Gastrocnemius medialis (tissue), 4 donors: ENCODE data around the gene BAZ2B. TPM values are rescaled to one million over a fixed set of nuclear protein-coding genes. Genes with fewer than 3 reads are reported as not detected.

ENCODE experiments used
- ATAC-seq, 2 donors: fragments of 150-250 bp; one replicate each; pipeline ENCODE4 v1.9.1; 2016
- DNase-seq, 2 donors: peaks; one replicate each; pipeline ENCODE4 v3.0.0-alpha.2; 2019
- H3K27ac ChIP-seq, 4 donors: fragments of 200-600 bp; sonication (generic); 1 replicate in 1 of 4; 2 replicates in 3 of 4; pipeline ENCODE4 v1.5.1; 2016 to 2018; ENCODE audit warnings: mild to moderate bottlenecking in 2 of 4, moderate library complexity in 1 of 4
- H3K27me3 ChIP-seq, 3 donors: fragments of 200-600 bp; sonication (generic) in 2 of 3; 1 replicate in 1 of 3; 2 replicates in 2 of 3; pipeline versions ENCODE4 v1.5.1 to v1.6.0; 2016 to 2019; ENCODE audit warnings: mild to moderate bottlenecking in 1 of 3, moderate library complexity in 1 of 3
- H3K36me3 ChIP-seq, 2 donors: fragments of 200-600 bp; sonication (generic) in 1 of 2; one replicate each; pipeline ENCODE4 v1.5.1; 2017 to 2018
- H3K4me1 ChIP-seq, 2 donors: fragments of 200-600 bp; sonication (generic) in 1 of 2; one replicate each; pipeline ENCODE4 v1.5.1; 2016 to 2017; ENCODE audit warnings: mild to moderate bottlenecking in 2 of 2
- H3K4me3 ChIP-seq, 4 donors: fragments of 200-600 bp; sonication (generic) in 3 of 4; 1 replicate in 1 of 4; 2 replicates in 3 of 4; pipeline ENCODE4 v1.5.1; 2016 to 2019; ENCODE audit warnings: mild to moderate bottlenecking in 2 of 4
- H3K9me3 ChIP-seq, 3 donors: fragments of 200-600 bp; sonication (generic) in 2 of 3; 1 replicate in 1 of 3; 2 replicates in 2 of 3; pipeline ENCODE4 v1.5.1; 2016 to 2019
- CTCF ChIP-seq, 5 experiments: fragments of 450-650 bp in 3 of 5; fragments of 200-600 bp in 2 of 5; sonication (generic) in 2 of 5; IDR thresholded peaks in 4 of 5; conservative IDR thresholded peaks in 1 of 5; 1 replicate in 4 of 5; 2 replicates in 1 of 5; pipeline ENCODE4 v1.5.1; 2016 to 2019; ENCODE audit warnings: antibody characterized with exemption in 5 of 5, mild to moderate bottlenecking in 3 of 5, moderate library complexity in 3 of 5
- POLR2A ChIP-seq, 2 donors: fragments of 450-650 bp; IDR thresholded peaks; one replicate each; pipeline ENCODE4 v1.6.1; 2017; ENCODE audit warnings: antibody characterized with exemption in 2 of 2, mild to moderate bottlenecking in 2 of 2, moderate library complexity in 2 of 2
- in situ Hi-C, 4 donors: fragments of 200-750 bp; cut with MboI; loops; one replicate each; pipeline versions ENCODE4 v1.15.0 to v1.8.0; 2017; ENCODE audit warnings: low sequenced_read_pairs in 4 of 4
- intact Hi-C: fragments of 100-400 bp; cut with DNase I; formaldehyde crosslinking; loops from one replicate; pipeline ENCODE4 v1.15.1; 2023; ENCODE audit warnings: low total_unique reads
- total RNA-seq, 4 donors: library from RNA; depleted of rRNA; stranded (reverse); fragments of >200 nt; gene quantifications; one replicate each; pipeline versions ENCODE4 v1.1.0 to v1.2.3, GENCODE V29; 2016

Gene BAZ2B
- total RNA-seq, 4 donors from 2014 or later: 27.6 to 57.2 (median 52.3) TPM

DNA sequence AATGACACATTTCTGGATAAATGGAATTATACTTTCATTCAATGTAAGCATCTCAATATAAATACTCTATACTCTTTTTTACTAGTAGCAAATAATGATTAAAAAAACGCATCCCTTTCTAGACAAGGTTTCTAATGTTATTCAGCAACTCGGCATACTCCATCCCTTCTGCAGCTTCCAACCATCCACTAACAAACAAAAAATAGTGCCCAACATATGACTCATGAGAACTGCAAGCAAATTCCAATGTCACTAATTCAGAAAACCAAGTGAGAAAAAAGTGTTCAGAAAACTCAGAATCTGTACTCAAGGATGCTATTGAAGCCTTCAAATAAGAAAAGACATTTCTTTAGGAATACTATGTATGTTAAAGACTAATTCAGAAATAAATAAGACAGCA is 140.0 kb downstream of the BAZ2B start:
- H3K27ac ChIP-seq: no peak overlapping the region
- H3K9me3 ChIP-seq: no peaks in the 10 kb centered on the region
- no peak overlapping the region for H3K4me3 ChIP-seq
- TF ChIP-seq CTCF (IDR thresholded peaks at IDR 0.05 in 4 of 5, conservative IDR thresholded peaks at IDR 0.05 in 1 of 5) (no peak), POLR2A (IDR thresholded peaks at IDR 0.05) (no peak)
- ATAC-seq (no peak), DNase-seq (no peak)
- intact Hi-C loops: no loop called here
- no peaks in the 10 kb centered on the region for H3K27me3 ChIP-seq
- peaks cover 8% of the 10 kb centered on the region in 2 donors for H3K4me1 ChIP-seq
- H3K36me3 ChIP-seq: peaks cover 0 to 32% of the 10 kb centered on the region in 2 donors
- in situ Hi-C loops: no loop called here

DNA sequence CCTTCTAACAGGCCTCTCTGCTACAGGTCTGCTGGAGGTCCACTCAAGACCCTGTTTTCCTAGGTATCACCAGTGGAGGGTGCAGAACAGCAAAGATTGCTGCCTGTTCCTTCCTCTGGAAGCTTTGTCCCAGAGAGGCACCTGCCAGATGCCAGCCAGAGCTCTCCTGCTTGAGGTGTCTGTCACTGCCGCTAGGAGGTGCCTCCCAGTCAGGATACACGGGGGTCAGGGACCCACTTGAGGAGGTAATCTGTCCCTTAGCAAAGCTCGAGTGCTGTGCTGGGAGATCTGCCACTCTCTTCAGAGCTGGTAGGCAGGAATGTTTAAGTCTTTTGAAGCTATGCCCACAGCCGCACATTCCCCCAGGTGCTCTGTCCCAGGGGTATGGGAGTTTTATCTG is 140.6 kb downstream of the BAZ2B start:
- intact Hi-C loops: no loop called here
- no peak for DNase-seq
- TF ChIP-seq POLR2A (IDR thresholded peaks at IDR 0.05): no peak
- no peak for TF ChIP-seq CTCF (IDR thresholded peaks at IDR 0.05 in 4 of 5, conservative IDR thresholded peaks at IDR 0.05 in 1 of 5)
- H3K9me3 ChIP-seq: no peaks in the 10 kb centered on the region
- ATAC-seq: no peak
- peaks cover 0 to 32% of the 10 kb centered on the region in 2 donors for H3K36me3 ChIP-seq
- H3K27ac ChIP-seq: no peak overlapping the region
- peaks cover 4 to 5% of the 10 kb centered on the region in 2 donors for H3K4me1 ChIP-seq
- no peaks in the 10 kb centered on the region for H3K27me3 ChIP-seq
- in situ Hi-C loops: no loop called here
- H3K4me3 ChIP-seq: no peak overlapping the region

GRCh38 chr2:159471340-159471739 is 145.0 kb downstream of the BAZ2B start:
- Histone ChIP-seq H3K4me3 (no peak overlapping the region), H3K27me3 (no peaks in the 10 kb centered on the region), H3K36me3 (peaks cover 0 to 11% of the 10 kb centered on the region in 2 donors), H3K27ac (no peak overlapping the region), H3K4me1 (no peaks in the 10 kb centered on the region), H3K9me3 (no peaks in the 10 kb centered on the region)
- TF ChIP-seq POLR2A (IDR thresholded peaks at IDR 0.05): no peak
- TF ChIP-seq CTCF (IDR thresholded peaks at IDR 0.05 in 4 of 5, conservative IDR thresholded peaks at IDR 0.05 in 1 of 5): no peak
- DNase-seq: no peak
- intact Hi-C loops: no loop called here
- no peak for ATAC-seq
- in situ Hi-C loops: no loop called here

GRCh38 chr2:159468257-159468656 is 148.1 kb downstream of the BAZ2B start:
- no peak overlapping the region for H3K4me3 ChIP-seq
- in situ Hi-C loops: no loop called here

More at GRCh38 chr2:159468257-159468656, 148.1 kb downstream of the BAZ2B start:
- H3K27ac ChIP-seq: no peak overlapping the region
- H3K27me3 ChIP-seq: no peaks in the 10 kb centered on the region
- intact Hi-C loops: no loop called here
- TF ChIP-seq CTCF (IDR thresholded peaks at IDR 0.05 in 4 of 5, conservative IDR thresholded peaks at IDR 0.05 in 1 of 5) (no peak), POLR2A (IDR thresholded peaks at IDR 0.05) (no peak)
- DNase-seq (no peak), ATAC-seq (no peak)
- no peaks in the 10 kb centered on the region for H3K36me3 ChIP-seq
- no peaks in the 10 kb centered on the region for H3K9me3 ChIP-seq
- H3K4me1 ChIP-seq: peaks cover 0 to 4% of the 10 kb centered on the region in 2 donors
